Spleen (tissue), 11 donors: ENCODE results near the gene MISP. TPM values are rescaled to one million over a fixed set of nuclear protein-coding genes. Genes with fewer than 3 reads are reported as not detected.

ENCODE experiments used
- DNase-seq: peaks from one replicate; pipeline ENCODE4 v3.0.0-alpha.2; 2020
- H3K27ac ChIP-seq, 8 donors: fragments of 200-600 bp; sonication (generic) in 7 of 8; 1 replicate in 4 of 8; 2 replicates in 4 of 8; pipeline versions ENCODE4 v1.5.0 to v1.8.0; 2016 to 2021; ENCODE audit warnings: inconsistent platforms in 4 of 8, mild to moderate bottlenecking in 4 of 8, moderate library complexity in 1 of 8
- H3K27me3 ChIP-seq, 7 donors: fragments of 200-600 bp; sonication (generic) in 6 of 7; replicated peaks in 1 of 7; 1 replicate in 4 of 7; 2 replicates in 3 of 7; pipeline versions ENCODE4 v1.5.0 to v1.8.0; 2016 to 2021; ENCODE audit warnings: inconsistent platforms in 3 of 7, mild to moderate bottlenecking in 1 of 7
- H3K36me3 ChIP-seq, 6 donors: fragments of 200-600 bp; sonication (generic) in 5 of 6; 1 replicate in 4 of 6; 2 replicates in 2 of 6; pipeline versions ENCODE4 v1.5.0 to v1.8.0; 2016 to 2021; ENCODE audit warnings: inconsistent platforms in 2 of 6
- H3K4me1 ChIP-seq, 6 donors: fragments of 200-600 bp; sonication (generic) in 5 of 6; 1 replicate in 3 of 6; 2 replicates in 3 of 6; pipeline versions ENCODE4 v1.5.0 to v1.8.0; 2016 to 2021; ENCODE audit warnings: inconsistent platforms in 3 of 6
- H3K4me3 ChIP-seq, 8 donors: fragments of 200-600 bp; sonication (generic) in 7 of 8; 1 replicate in 4 of 8; 2 replicates in 4 of 8; pipeline versions ENCODE4 v1.5.0 to v1.8.0; 2016 to 2021; ENCODE audit warnings: inconsistent platforms in 4 of 8, mild to moderate bottlenecking in 4 of 8, moderate library complexity in 2 of 8
- H3K9me3 ChIP-seq, 8 donors: fragments of 200-600 bp; sonication (generic) in 7 of 8; 1 replicate in 4 of 8; 2 replicates in 4 of 8; pipeline versions ENCODE4 v1.5.0 to v1.8.0; 2016 to 2021; ENCODE audit warnings: inconsistent platforms in 4 of 8
- CTCF ChIP-seq, 11 experiments: fragments of 200-600 bp in 7 of 11; fragments of 450-650 bp in 4 of 11; sonication (generic) in 4 of 11; IDR thresholded peaks in 8 of 11; conservative IDR thresholded peaks in 3 of 11; 1 replicate in 7 of 11; 2 replicates in 4 of 11; pipeline versions ENCODE4 v1.4.0 to v1.8.0; 2016 to 2021; ENCODE audit warnings: antibody characterized with exemption in 11 of 11, inconsistent platforms in 4 of 11, mild to moderate bottlenecking in 1 of 11
- POLR2A ChIP-seq, 3 donors: fragments of 450-650 bp; IDR thresholded peaks; one replicate each; pipeline ENCODE4 v1.5.1; 2017; ENCODE audit warnings: antibody characterized with exemption in 3 of 3, mild to moderate bottlenecking in 1 of 3
- POLR2AphosphoS5 ChIP-seq, 3 donors: sonication (generic); formaldehyde crosslinking; IDR thresholded peaks; one replicate each; pipeline ENCODE4 v1.5.1; 2017; ENCODE audit warnings: antibody characterized with exemption in 3 of 3
- WGBS, 5 donors: extraction: QIAGEN DNeasy Blood & Tissue Kit in 3 of 5; methylation state at CpG; one replicate each; pipeline versions ENCODE4 v1.1.5 to v1.1.7; 2013 to 2018; 5-methylcytosine and 5-hydroxymethylcytosine counted together
- intact Hi-C: fragments of 100-400 bp; cut with DNase I; formaldehyde crosslinking; loops from one replicate; pipeline ENCODE4 v1.15.0; 2023; ENCODE audit warnings: low total_unique reads
- polyA plus RNA-seq, 3 donors: library from polyadenylated mRNA; stranded (reverse); fragments of 200-250 nt; gene quantifications; one replicate each; pipeline ENCODE4 v1.2.1, GENCODE V29; 2013
- total RNA-seq, 7 donors: library from RNA; depleted of rRNA in 3 of 7; stranded (reverse); fragments of >200 nt in 3 of 7; fragmentation: NEBNext Ultra II Directional in 4 of 7; extraction: Animal tissue kit (Norgen Biotek cat#: 25700) in 4 of 7; gene quantifications; one replicate each; pipeline versions ENCODE4 v1.1.0 to v1.2.1, GENCODE V29; 2016 to 2021
- donor health status: healthy with polysubstance abuse.
- donor health status: DM: no; HTN: no; CAD: no; lungs with moderate emphysema.
- donor health status: DM: no; HTN: no; CAD: no.
- donor health status: Bipolar disorder and iron deficiency.
- donor health status: healthy.
- donor health status: DM: no; HTN: no; CAD: no.
- donor health status: DM: yes; HTN: yes; CAD: no.

MISP gene
- total and polyA plus RNA-seq, 10 donors = 0.13 TPM; not detected in 9

- Histone ChIP-seq H3K36me3 (no peaks in the 10 kb centered on the region), H3K9me3 (no peaks in the 10 kb centered on the region), H3K27me3 (no peaks in the 10 kb centered on the region), H3K4me1 (peaks cover 11 to 73% (median 42%) of the 10 kb centered on the region in 6 donors), H3K27ac (peak overlapping the region in 4 of 8 donors; percentile 10 to 80 (median 77)), H3K4me3 (no peak overlapping the region)
- TF ChIP-seq POLR2AphosphoS5 (IDR thresholded peaks at IDR 0.05) (no peak), CTCF (IDR thresholded peaks at IDR 0.05 in 8 of 11, conservative IDR thresholded peaks at IDR 0.05 in 3 of 11) (no peak), POLR2A (IDR thresholded peaks at IDR 0.05) (no peak)
- no peak for DNase-seq
- WGBS, 5 donors = 87 to 95% (median 88%) methylated on average over 16 of the region's 16 CpGs
- intact Hi-C loops = loop anchor here (10.0 kb wide), 2 partner anchors 137 to 197 kb away; partner anchors contain the start of genes ARID3A and WDR18
Observed at GRCh38 chr19:787536-787935, 36.6 kb downstream of the MISP start.

GRCh38 chr19:788686-788982, 37.7 kb downstream of the MISP start:
- peak overlapping the region; percentile 49 to 84 (median 74) for H3K27ac ChIP-seq
- no peaks in the 10 kb centered on the region for H3K36me3 ChIP-seq
- H3K27me3 ChIP-seq = no peaks in the 10 kb centered on the region
- no peak overlapping the region for H3K4me3 ChIP-seq
- no peak for TF ChIP-seq POLR2A (IDR thresholded peaks at IDR 0.05)
- no peak for TF ChIP-seq POLR2AphosphoS5 (IDR thresholded peaks at IDR 0.05)
- no peak for TF ChIP-seq CTCF (IDR thresholded peaks at IDR 0.05 in 8 of 11, conservative IDR thresholded peaks at IDR 0.05 in 3 of 11)
- no peak for DNase-seq
- intact Hi-C loops = loop anchor here (10.0 kb wide), 2 partner anchors 136 to 196 kb away; partner anchors contain the start of genes ARID3A and WDR18
- H3K4me1 ChIP-seq = peaks cover 11 to 65% (median 37%) of the 10 kb centered on the region in 6 donors
- H3K9me3 ChIP-seq = no peaks in the 10 kb centered on the region
- WGBS, 5 donors = 62 to 83% (median 64%) methylated on average over 11 of the region's 11 CpGs

DNA sequence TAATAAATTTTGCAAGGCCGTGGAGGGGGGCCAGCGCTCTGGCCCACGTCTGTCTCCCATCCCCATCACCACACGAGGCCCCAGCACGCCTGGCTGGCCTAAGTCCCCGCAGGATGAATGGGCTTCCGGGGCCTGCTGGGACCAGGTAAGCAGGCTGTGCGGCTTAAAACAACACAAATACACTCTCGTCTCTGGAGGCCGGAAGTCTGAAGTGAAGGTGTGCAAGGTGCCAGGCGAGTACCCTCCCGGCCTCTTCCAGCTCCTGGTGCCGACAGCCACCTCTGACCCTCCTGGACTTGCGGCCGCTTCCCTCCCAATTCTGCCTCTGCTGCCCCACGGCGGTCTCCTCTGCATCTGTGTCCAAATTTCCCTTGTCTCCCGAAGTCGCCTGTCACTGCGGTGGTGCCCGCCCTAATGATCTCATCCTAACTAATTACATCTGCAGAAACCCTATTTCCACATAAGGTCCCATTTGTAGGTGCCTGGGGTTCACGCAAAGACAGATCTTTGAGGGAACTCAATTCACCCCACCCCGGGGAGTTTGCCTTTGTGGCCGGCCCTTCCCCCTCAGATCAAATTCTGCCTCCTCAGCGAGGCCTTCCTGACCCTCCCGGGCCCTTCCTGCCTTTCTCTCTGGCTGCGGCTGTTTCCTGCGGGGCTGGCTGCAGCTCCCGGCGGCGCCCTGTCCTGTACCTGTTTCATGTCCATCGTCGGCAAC, 38.2 kb downstream of the MISP start:
- intact Hi-C loops = loop anchor here (10.0 kb wide), 2 partner anchors 136 to 196 kb away; partner anchors contain the start of genes ARID3A and WDR18
- Histone ChIP-seq H3K9me3 (no peaks in the 10 kb centered on the region), H3K4me1 (peaks cover 11 to 60% (median 35%) of the 10 kb centered on the region in 6 donors), H3K36me3 (no peaks in the 10 kb centered on the region), H3K4me3 (peak overlapping the region in 1 of 8 donors; percentile 3), H3K27ac (peak overlapping the region; percentile 49 to 84 (median 74)), H3K27me3 (no peaks in the 10 kb centered on the region)
- WGBS, 5 donors = 25 to 37% (median 32%) methylated on average over 31 to 33 of the region's 33 CpGs
- DNase-seq = no peak
- peak; percentile 52 to 69 (median 66) for TF ChIP-seq POLR2AphosphoS5 (IDR thresholded peaks at IDR 0.05)
- TF ChIP-seq POLR2A (IDR thresholded peaks at IDR 0.05) = no peak
- no peak for TF ChIP-seq CTCF (IDR thresholded peaks at IDR 0.05 in 8 of 11, conservative IDR thresholded peaks at IDR 0.05 in 3 of 11)

DNA sequence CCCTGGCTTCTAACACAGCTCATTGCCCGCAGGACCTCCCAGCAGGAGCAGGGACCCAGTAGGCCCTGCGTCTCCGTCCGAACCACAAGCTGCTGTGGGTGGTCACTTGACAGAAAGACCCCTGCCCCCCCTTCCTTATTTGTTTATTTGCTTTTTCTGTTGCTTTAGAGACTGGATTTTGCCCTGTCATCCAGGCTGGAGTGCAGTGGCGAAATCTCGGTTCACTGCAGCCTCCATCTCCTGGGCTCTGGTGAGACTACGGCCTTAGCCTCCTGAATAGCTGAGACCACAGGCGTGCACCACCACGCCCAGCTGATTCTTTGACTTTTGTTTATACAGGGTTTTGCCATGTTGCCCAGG, 38.8 kb downstream of the MISP start:
- peak overlapping the region; percentile 49 to 84 (median 74) for H3K27ac ChIP-seq
- no peak for TF ChIP-seq POLR2AphosphoS5 (IDR thresholded peaks at IDR 0.05)
- TF ChIP-seq POLR2A (IDR thresholded peaks at IDR 0.05) = no peak
- no peak for TF ChIP-seq CTCF (IDR thresholded peaks at IDR 0.05 in 8 of 11, conservative IDR thresholded peaks at IDR 0.05 in 3 of 11)
- H3K4me3 ChIP-seq = no peak overlapping the region
- no peaks in the 10 kb centered on the region for H3K27me3 ChIP-seq
- no peaks in the 10 kb centered on the region for H3K36me3 ChIP-seq
- H3K9me3 ChIP-seq = no peaks in the 10 kb centered on the region
- intact Hi-C loops = loop anchor here (10.0 kb wide), 2 partner anchors 135 to 195 kb away; partner anchors contain the start of genes ARID3A and WDR18
- 58 to 75% (median 68%) methylated on average over 9 of the region's 9 CpGs for WGBS, 5 donors
- DNase-seq = no peak
- peaks cover 11 to 59% (median 33%) of the 10 kb centered on the region in 6 donors for H3K4me1 ChIP-seq
